Measurements from ENCODE around the gene CCDC51. TPM values are rescaled to one million over a fixed set of nuclear protein-coding genes. Genes with fewer than 3 reads are reported as not detected.

Gene CCDC51
- total and polyA plus RNA-seq, 2 donors (not counting 3 experiments of a cell fraction or from before 2014, with no cell fraction given) = 11.2 to 11.3 TPM

DNA sequence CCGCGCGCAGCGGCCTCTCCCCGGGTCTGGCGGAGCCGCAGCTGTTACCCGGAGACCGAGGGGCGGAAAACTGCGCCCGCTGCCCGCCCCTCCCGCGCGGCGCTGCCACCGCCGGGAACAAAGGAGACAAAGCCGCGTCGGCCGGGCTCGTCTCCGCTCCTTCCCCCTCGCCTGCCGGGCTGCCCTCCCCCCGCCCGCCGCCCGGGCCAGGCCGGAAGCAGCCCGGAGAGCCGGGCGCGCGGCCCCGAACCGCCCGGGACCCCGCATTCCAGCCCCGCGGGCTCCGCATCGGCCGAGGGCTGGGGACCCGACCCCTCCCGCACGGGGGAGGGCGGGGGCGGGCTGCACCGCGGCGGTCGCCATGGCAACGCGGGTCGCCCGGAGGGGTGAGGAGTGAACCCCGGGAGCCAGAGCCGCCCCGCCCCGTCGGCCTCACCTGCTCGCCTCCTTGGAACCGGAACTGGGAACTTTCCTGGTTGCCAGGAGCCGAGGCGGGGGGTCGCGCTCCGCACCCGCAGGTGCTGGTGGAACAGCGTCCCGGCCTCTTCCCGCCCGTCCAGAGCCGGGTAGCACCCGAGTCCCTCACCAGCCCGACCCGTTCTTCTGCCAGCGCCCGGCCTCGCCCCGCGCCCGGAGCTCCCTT lies 10.5 kb downstream of the CCDC51 start:
- Histone ChIP-seq H4K20me1 (replicated peaks; ENCODE audit: control insufficient read depth, extremely low read depth, insufficient read depth, low read length) (no peaks in the 10 kb centered on the region), H3K36me3 (ENCODE audit: control insufficient read depth in 2 of 2, extremely low read depth in 1 of 2, insufficient read depth in 2 of 2, low read length in 2 of 2) (peaks cover 0 to 9% of the 10 kb centered on the region in 2 experiments), H3K27me3 (ENCODE audit: control insufficient read depth in 2 of 2, insufficient read depth in 2 of 2, low read length in 2 of 2) (no peaks in the 10 kb centered on the region), H3K9me1 (replicated peaks; ENCODE audit: control insufficient read depth, extremely low read depth, insufficient read depth, low read length) (no peaks in the 10 kb centered on the region), H2AFZ (ENCODE audit: low read depth, low read length) (peak overlapping the region; percentile 86), H3K4me1 (ENCODE audit: control insufficient read depth, extremely low read depth, insufficient read depth, low read length) (peaks cover 10% of the 10 kb centered on the region), H3K79me2 (ENCODE audit: control insufficient read depth, insufficient read depth, low read length) (no peaks in the 10 kb centered on the region), H3K27ac (ENCODE audit: insufficient read depth, low read depth, low read length) (peak overlapping the region; percentile 33), H3K9me3 (replicated peaks; ENCODE audit: control insufficient read depth, insufficient read depth, low read length) (no peaks in the 10 kb centered on the region), H3K9ac (replicated peaks; ENCODE audit: extremely low read depth, insufficient read depth, low read length) (peak overlapping the region; percentile 75), H3K4me2 (ENCODE audit: insufficient read depth, low read length) (peak overlapping the region; percentile 53), H3K4me3 (replicated peaks in 1 of 3; ENCODE audit: insufficient read depth in 1 of 3, low read depth in 1 of 3, low read length in 3 of 3) (peak overlapping the region; percentile 49 to 74 (median 62))
- POLR2A ChIA-PET = interaction anchor here (1.4 kb wide), 1 partner anchor 11 kb away, joined by 5 read pairs; no protein-coding TSS in a partner anchor
- DNase-seq (ENCODE audit: low read depth, low spot score) (peak; percentile 28), FAIRE-seq (no peak)
- no TSS peak for BruUV-seq (replicated peaks)
- dilution Hi-C loops (cut with MboI; ENCODE audit: extremely low pct_ligation_motif_present, low sequenced_read_pairs) (no loop called here), intact Hi-C loops (cut with micrococcal nuclease) (no loop called here)
- TF ChIP-seq POLR2A (IDR thresholded peaks at IDR 0.05; ENCODE audit: low read depth, low read length) (peak; percentile 55), MAX (IDR thresholded peaks at IDR 0.05; ENCODE audit: insufficient read depth, insufficient read length) (no peak)
- CTCF ChIA-PET = interaction anchor here (2.3 to 10.4 kb wide), 3 partner anchors 29 to 235 kb away, joined by 9 to 723 read pairs (median 94); no protein-coding TSS in a partner anchor

- peaks cover 10% of the 10 kb centered on the region for H3K4me1 ChIP-seq (ENCODE audit: control insufficient read depth, extremely low read depth, insufficient read depth, low read length)
- peak overlapping the region; percentile 33 for H3K27ac ChIP-seq (ENCODE audit: insufficient read depth, low read depth, low read length)
- intact Hi-C loops (cut with micrococcal nuclease) (no loop called here), dilution Hi-C loops (cut with MboI; ENCODE audit: extremely low pct_ligation_motif_present, low sequenced_read_pairs) (no loop called here)
- FAIRE-seq (peak; percentile 72), DNase-seq (ENCODE audit: low read depth, low spot score) (peak; percentile 41)
- no peaks in the 10 kb centered on the region for H4K20me1 ChIP-seq (replicated peaks; ENCODE audit: control insufficient read depth, extremely low read depth, insufficient read depth, low read length)
- no peaks in the 10 kb centered on the region for H3K27me3 ChIP-seq (ENCODE audit: control insufficient read depth in 2 of 2, insufficient read depth in 2 of 2, low read length in 2 of 2)
- ChIA-PET POLR2A (interaction anchor here (0.6 to 1.4 kb wide), 3 partner anchors 8 to 45 kb away, joined by 3 to 5 read pairs (median 4); no protein-coding TSS in a partner anchor), CTCF (interaction anchor here (2.3 to 10.4 kb wide), 3 partner anchors 29 to 234 kb away, joined by 9 to 723 read pairs (median 94); no protein-coding TSS in a partner anchor)
- peaks cover 0 to 9% of the 10 kb centered on the region in 2 experiments for H3K36me3 ChIP-seq (ENCODE audit: control insufficient read depth in 2 of 2, extremely low read depth in 1 of 2, insufficient read depth in 2 of 2, low read length in 2 of 2)
- H3K4me2 ChIP-seq (ENCODE audit: insufficient read depth, low read length) = peak overlapping the region; percentile 56
- no peaks in the 10 kb centered on the region for H3K79me2 ChIP-seq (ENCODE audit: control insufficient read depth, insufficient read depth, low read length)
- BruUV-seq (replicated peaks) = no TSS peak
- H3K4me3 ChIP-seq (replicated peaks in 1 of 3; ENCODE audit: insufficient read depth in 1 of 3, low read depth in 1 of 3, low read length in 3 of 3) = peak overlapping the region; percentile 49 to 74 (median 62)
- H3K9ac ChIP-seq (replicated peaks; ENCODE audit: extremely low read depth, insufficient read depth, low read length) = peak overlapping the region; percentile 75
- no peaks in the 10 kb centered on the region for H3K9me1 ChIP-seq (replicated peaks; ENCODE audit: control insufficient read depth, extremely low read depth, insufficient read depth, low read length)
- peak overlapping the region; percentile 86 for H2AFZ ChIP-seq (ENCODE audit: low read depth, low read length)
- no peaks in the 10 kb centered on the region for H3K9me3 ChIP-seq (replicated peaks; ENCODE audit: control insufficient read depth, insufficient read depth, low read length)
- TF ChIP-seq POLR2AphosphoS5 (IDR thresholded peaks at IDR 0.05; ENCODE audit: insufficient read depth, low read depth, low read length) (peak; percentile 34), CTCF (IDR thresholded peaks at IDR 0.05; ENCODE audit: extremely low read depth in 1 of 2, insufficient read depth in 1 of 2, low read depth in 1 of 2, low read length in 2 of 2) (no peak), MAX (IDR thresholded peaks at IDR 0.05; ENCODE audit: insufficient read depth, insufficient read length) (no peak), EZH2 (IDR thresholded peaks at IDR 0.05; ENCODE audit: borderline replicate concordance, low read depth, low read length, severe bottlenecking) (no peak), MYC (IDR thresholded peaks at IDR 0.05; ENCODE audit: low read depth, low read length) (no peak), FOS (IDR thresholded peaks at IDR 0.05; ENCODE audit: borderline replicate concordance, insufficient read depth, low read length) (no peak), GATA2 (IDR thresholded peaks at IDR 0.05; ENCODE audit: insufficient read depth, insufficient read length, low read depth, low read length) (no peak), JUN (IDR thresholded peaks at IDR 0.05; ENCODE audit: borderline replicate concordance, insufficient read depth, insufficient read length, low read depth) (no peak), POLR2A (IDR thresholded peaks at IDR 0.05; ENCODE audit: low read depth, low read length) (peak; percentile 49)
Measured at GRCh38 chr3:48428572-48429316, 11.2 kb downstream of the CCDC51 start.
